Measurements from ENCODE around the gene KHSRP. TPM values are rescaled to one million over a fixed set of nuclear protein-coding genes. Genes with fewer than 3 reads are reported as not detected.

The KHSRP gene
- total and polyA plus RNA-seq, 2 of the 13 experiments (the other 11 are each of a cell fraction or from before 2014, with no cell fraction given), result 72.1 to 129 TPM

GRCh38 chr19:6424195-6424938 lies at the start of gene KHSRP (continued):
- TF ChIP-seq ZNF777 (CRISPR knock-in tag; IDR thresholded peaks at IDR 0.05), result 0 out of 2 replicates have a peak, but pooled peaks have one; percentile 11
- no peak; the same call in 1 of the 2 replicates for TF ChIP-seq E2F1 (CRISPR knock-in tag; IDR thresholded peaks at IDR 0.05)
- TF ChIP-seq HOXA3 (CRISPR knock-in tag; IDR thresholded peaks at IDR 0.05), result peak; percentile 2
- TF ChIP-seq AKNA (CRISPR knock-in tag; IDR thresholded peaks at IDR 0.05; ENCODE audit: borderline replicate concordance), result no peak
- TF ChIP-seq ZNF543 (CRISPR knock-in tag; IDR thresholded peaks at IDR 0.05), result no peak
- TF ChIP-seq NR1H2 (CRISPR knock-in tag; IDR thresholded peaks at IDR 0.05; ENCODE audit: borderline replicate concordance, low read depth), result no peak
- no peak for TF ChIP-seq FOXP1 (IDR thresholded peaks at IDR 0.05)
- no peak for TF ChIP-seq FOXP1 (CRISPR knock-in tag; IDR thresholded peaks at IDR 0.05)
- peak; percentile 24 for TF ChIP-seq TEAD3 (CRISPR knock-in tag; optimal IDR thresholded peaks at IDR 0.05; ENCODE audit: borderline replicate concordance)
- TF ChIP-seq RBFOX2 (IDR thresholded peaks at IDR 0.05; ENCODE audit: low read depth, low read length), result peak; percentile 89
- TF ChIP-seq ZNF703 (CRISPR knock-in tag; IDR thresholded peaks at IDR 0.05; ENCODE audit: borderline replicate concordance), result no peak
- 0 out of 2 replicates have a peak, but pooled peaks have one; percentile 37 for TF ChIP-seq ARNT2 (CRISPR knock-in tag; IDR thresholded peaks at IDR 0.05; ENCODE audit: low read depth)
- no peak for TF ChIP-seq ZNF567 (CRISPR knock-in tag; IDR thresholded peaks at IDR 0.05; ENCODE audit: borderline replicate concordance)
- no peak for TF ChIP-seq ZNF431 (CRISPR knock-in tag; IDR thresholded peaks at IDR 0.05; ENCODE audit: borderline replicate concordance, low read depth)
- TF ChIP-seq YEATS4 (CRISPR knock-in tag; IDR thresholded peaks at IDR 0.05; ENCODE audit: borderline replicate concordance), result peak; percentile 44; the same call in 1 of the 2 replicates
- no peak for TF ChIP-seq SP1 (IDR thresholded peaks at IDR 0.05)
- TF ChIP-seq SP1 (CRISPR knock-in tag; IDR thresholded peaks at IDR 0.05), result no peak
- peak; percentile 15 for TF ChIP-seq HNRNPLL (IDR thresholded peaks at IDR 0.05; ENCODE audit: low read depth, low read length, poor library complexity, severe bottlenecking)
- no peak for TF ChIP-seq ZNF772 (CRISPR knock-in tag; IDR thresholded peaks at IDR 0.05)
- TF ChIP-seq ZNF589 (CRISPR knock-in tag; conservative IDR thresholded peaks at IDR 0.05), result no peak
- no peak for TF ChIP-seq ZNF737 (CRISPR knock-in tag; IDR thresholded peaks at IDR 0.05; ENCODE audit: borderline replicate concordance)
- no peak for TF ChIP-seq ZNF34 (CRISPR knock-in tag; IDR thresholded peaks at IDR 0.05; ENCODE audit: borderline replicate concordance)
- 0 out of 2 replicates have a peak, but pooled peaks have one; percentile 10 for TF ChIP-seq NFKB2 (CRISPR knock-in tag; IDR thresholded peaks at IDR 0.05; ENCODE audit: borderline replicate concordance)
- TF ChIP-seq E2F5 (CRISPR knock-in tag; conservative IDR thresholded peaks at IDR 0.05), result no peak
- TF ChIP-seq FOXC1 (CRISPR knock-in tag; IDR thresholded peaks at IDR 0.05; ENCODE audit: borderline replicate concordance), result no peak
